NCI-H2171 treated with DMSO at 0.1 percent for 48 hours (cell line): Measurements from ENCODE around the gene CDKN2D.
"Not testable (repeated sequence)": the region's sequence is repeated elsewhere in the genome, so short reads cannot be mapped to it uniquely, and the experiment has no call there.

Experiments
- DNase-seq: peaks from one replicate; lab custom pipeline; 2025; lab: John Stamatoyannopoulos, UW

Gene CDKN2D

GRCh38 chr19:10551698-10552301 is 17.0 kb downstream of the CDKN2D start:
- peak; percentile 62 for DNase-seq

- not testable (repeated sequence) for DNase-seq
Measured at GRCh38 chr19:10551006-10551405, 17.8 kb downstream of the CDKN2D start.

GRCh38 chr19:10550336-10550735 is 18.4 kb downstream of the CDKN2D start:
- no peak for DNase-seq

- no peak for DNase-seq
Measured at GRCh38 chr19:10549733-10550132, 19.0 kb downstream of the CDKN2D start.

- no peak for DNase-seq
Measured at GRCh38 chr19:10548746-10549276, 20.0 kb downstream of the CDKN2D start.

- no peak for DNase-seq
Measured at GRCh38 chr19:10546817-10547216, 22.0 kb downstream of the CDKN2D start.

- no peak for DNase-seq
Measured at GRCh38 chr19:10544753-10545251, 24.0 kb downstream of the CDKN2D start.

- no peak for DNase-seq
Measured at GRCh38 chr19:10544242-10544752, 24.5 kb downstream of the CDKN2D start.

- peak; percentile 92 for DNase-seq
Measured at GRCh38 chr19:10543420-10544241, 25.1 kb downstream of the CDKN2D start, which contains the start of gene ATG4D. Gene ATG4D, plus strand, starts transcription at chr19:10543904. Its CDS starts 187 bp downstream, at chr19:10544091.

GRCh38 chr19:10543059-10543419 is 25.7 kb downstream of the CDKN2D start:
- DNase-seq: peak; percentile 92

- DNase-seq: not testable (repeated sequence)
Measured at GRCh38 chr19:10539016-10539415, 29.8 kb downstream of the CDKN2D start.

- DNase-seq: no peak
Measured at GRCh38 chr19:10538204-10538983, 30.4 kb downstream of the CDKN2D start.

GRCh38 chr19:10537668-10538067 is 31.1 kb downstream of the CDKN2D start:
- no peak for DNase-seq

GRCh38 chr19:10535613-10536012 is 33.2 kb downstream of the CDKN2D start:
- no peak for DNase-seq

GRCh38 chr19:10533646-10534386 is 35.0 kb downstream of the CDKN2D start:
- DNase-seq: no peak

- no peak for DNase-seq
Measured at GRCh38 chr19:10532457-10532856, 36.3 kb downstream of the CDKN2D start.

- not testable (repeated sequence) for DNase-seq
Measured at GRCh38 chr19:10526887-10527286, 41.9 kb downstream of the CDKN2D start.

- DNase-seq: no peak
Measured at GRCh38 chr19:10525636-10526035, 43.1 kb downstream of the CDKN2D start.

- no peak for DNase-seq
Measured at GRCh38 chr19:10523135-10523636, 45.6 kb downstream of the CDKN2D start.

GRCh38 chr19:10521461-10522171 is 47.2 kb downstream of the CDKN2D start:
- DNase-seq: no peak
